Measurements from ENCODE around the gene CPE. TPM values are rescaled to one million over a fixed set of nuclear protein-coding genes. Genes with fewer than 3 reads are reported as not detected.

CPE gene
- total and polyA plus RNA-seq, 5 donors: 68.2 to 157 (median 93.6) TPM

GRCh38 chr4:165384186-165384585 lies 5.4 kb downstream of the CPE start:
- no peak for ATAC-seq
- no peaks in the 10 kb centered on the region for H3K27me3 ChIP-seq (ENCODE audit: control insufficient read depth, insufficient read depth)
- H3K4me3 ChIP-seq (ENCODE audit: low read length): no peak overlapping the region
- H3K27ac ChIP-seq (ENCODE audit: low read length): no peak overlapping the region
- peaks cover 2% of the 10 kb centered on the region for H3K4me1 ChIP-seq (ENCODE audit: control insufficient read depth, insufficient read depth, low read length)
- 82% methylated on average over 3 of the region's 3 CpGs for WGBS
- intact Hi-C loops (cut with DNase I): no loop called here
- DNase-seq: no peak
- no peaks in the 10 kb centered on the region for H3K9me3 ChIP-seq (ENCODE audit: control insufficient read depth, low read length)

- no peak for ATAC-seq
- H3K4me3 ChIP-seq (ENCODE audit: low read length): no peak overlapping the region
- no peaks in the 10 kb centered on the region for H3K9me3 ChIP-seq (ENCODE audit: control insufficient read depth, low read length)
- 85% methylated on average over 1 of the region's 1 CpG for WGBS
- H3K27ac ChIP-seq (ENCODE audit: low read length): no peak overlapping the region
- no peaks in the 10 kb centered on the region for H3K27me3 ChIP-seq (ENCODE audit: control insufficient read depth, insufficient read depth)
- DNase-seq: no peak
- intact Hi-C loops (cut with DNase I): no loop called here
- H3K4me1 ChIP-seq (ENCODE audit: control insufficient read depth, insufficient read depth, low read length): peaks cover under 1% of the 10 kb centered on the region
These were observed 5.8 kb downstream of the CPE start for GRCh38 chr4:165384598-165384997.

GRCh38 chr4:165385126-165385525 lies 6.3 kb downstream of the CPE start:
- intact Hi-C loops (cut with DNase I): no loop called here
- 81% methylated on average over 4 of the region's 4 CpGs for WGBS

GRCh38 chr4:165386328-165386727 lies 7.5 kb downstream of the CPE start:
- ATAC-seq (no peak), DNase-seq (no peak)
- H3K27ac ChIP-seq (ENCODE audit: low read length): no peak overlapping the region
- no peaks in the 10 kb centered on the region for H3K9me3 ChIP-seq (ENCODE audit: control insufficient read depth, low read length)
- no peak overlapping the region for H3K4me3 ChIP-seq (ENCODE audit: low read length)
- no peaks in the 10 kb centered on the region for H3K27me3 ChIP-seq (ENCODE audit: control insufficient read depth, insufficient read depth)
- intact Hi-C loops (cut with DNase I): no loop called here
- 96% methylated on average over 1 of the region's 1 CpG for WGBS
- H3K4me1 ChIP-seq (ENCODE audit: control insufficient read depth, insufficient read depth, low read length): no peaks in the 10 kb centered on the region

More at GRCh38 chr4:165385126-165385525, 6.3 kb downstream of the CPE start:
- H3K9me3 ChIP-seq (ENCODE audit: control insufficient read depth, low read length): no peaks in the 10 kb centered on the region
- H3K27ac ChIP-seq (ENCODE audit: low read length): no peak overlapping the region
- H3K27me3 ChIP-seq (ENCODE audit: control insufficient read depth, insufficient read depth): no peaks in the 10 kb centered on the region
- DNase-seq: no peak
- no peak for ATAC-seq
- no peaks in the 10 kb centered on the region for H3K4me1 ChIP-seq (ENCODE audit: control insufficient read depth, insufficient read depth, low read length)
- H3K4me3 ChIP-seq (ENCODE audit: low read length): no peak overlapping the region

GRCh38 chr4:165388756-165389155 lies 9.9 kb downstream of the CPE start:
- no peaks in the 10 kb centered on the region for H3K4me1 ChIP-seq (ENCODE audit: control insufficient read depth, insufficient read depth, low read length)
- H3K4me3 ChIP-seq (ENCODE audit: low read length): no peak overlapping the region
- intact Hi-C loops (cut with DNase I): no loop called here
- DNase-seq (no peak), ATAC-seq (no peak)
- H3K27ac ChIP-seq (ENCODE audit: low read length): no peak overlapping the region
- no peaks in the 10 kb centered on the region for H3K27me3 ChIP-seq (ENCODE audit: control insufficient read depth, insufficient read depth)
- H3K9me3 ChIP-seq (ENCODE audit: control insufficient read depth, low read length): no peaks in the 10 kb centered on the region

GRCh38 chr4:165393051-165393450 lies 14.2 kb downstream of the CPE start:
- H3K4me1 ChIP-seq (ENCODE audit: control insufficient read depth, insufficient read depth, low read length): no peaks in the 10 kb centered on the region
- DNase-seq: no peak
- no peak overlapping the region for H3K4me3 ChIP-seq (ENCODE audit: low read length)
- no peak overlapping the region for H3K27ac ChIP-seq (ENCODE audit: low read length)
- ATAC-seq: no peak
- H3K27me3 ChIP-seq (ENCODE audit: control insufficient read depth, insufficient read depth): no peaks in the 10 kb centered on the region
- no peaks in the 10 kb centered on the region for H3K9me3 ChIP-seq (ENCODE audit: control insufficient read depth, low read length)
- intact Hi-C loops (cut with DNase I): loop anchor here in 1 of 4 donors (5.0 kb wide), 1 partner anchor 54 kb away; no protein-coding TSS in a partner anchor

GRCh38 chr4:165393704-165394103 lies 14.9 kb downstream of the CPE start:
- no peaks in the 10 kb centered on the region for H3K9me3 ChIP-seq (ENCODE audit: control insufficient read depth, low read length)
- 89% methylated on average over 2 of the region's 2 CpGs for WGBS

GRCh38 chr4:165394275-165394674 lies 15.5 kb downstream of the CPE start:
- no peak for ATAC-seq

More at GRCh38 chr4:165393704-165394103, 14.9 kb downstream of the CPE start:
- H3K27ac ChIP-seq (ENCODE audit: low read length): no peak overlapping the region
- intact Hi-C loops (cut with DNase I): loop anchor here in 1 of 4 donors (5.0 kb wide), 1 partner anchor 54 kb away; no protein-coding TSS in a partner anchor
- DNase-seq (no peak), ATAC-seq (no peak)
- no peaks in the 10 kb centered on the region for H3K27me3 ChIP-seq (ENCODE audit: control insufficient read depth, insufficient read depth)
- no peaks in the 10 kb centered on the region for H3K4me1 ChIP-seq (ENCODE audit: control insufficient read depth, insufficient read depth, low read length)
- no peak overlapping the region for H3K4me3 ChIP-seq (ENCODE audit: low read length)

GRCh38 chr4:165398570-165398969 lies 19.8 kb downstream of the CPE start:
- intact Hi-C loops (cut with DNase I): no loop called here

More at GRCh38 chr4:165394275-165394674, 15.5 kb downstream of the CPE start:
- no peaks in the 10 kb centered on the region for H3K4me1 ChIP-seq (ENCODE audit: control insufficient read depth, insufficient read depth, low read length)
- DNase-seq: no peak
- H3K9me3 ChIP-seq (ENCODE audit: control insufficient read depth, low read length): no peaks in the 10 kb centered on the region
- intact Hi-C loops (cut with DNase I): loop anchor here in 1 of 4 donors (5.0 kb wide), 1 partner anchor 53 kb away; no protein-coding TSS in a partner anchor
- H3K27me3 ChIP-seq (ENCODE audit: control insufficient read depth, insufficient read depth): no peaks in the 10 kb centered on the region
- WGBS: 71% methylated on average over 5 of the region's 5 CpGs
- H3K4me3 ChIP-seq (ENCODE audit: low read length): no peak overlapping the region
- no peak overlapping the region for H3K27ac ChIP-seq (ENCODE audit: low read length)

GRCh38 chr4:165402375-165402774 lies 23.6 kb downstream of the CPE start:
- no peak for ATAC-seq

More at GRCh38 chr4:165398570-165398969, 19.8 kb downstream of the CPE start:
- Histone ChIP-seq H3K27ac (ENCODE audit: low read length) (no peak overlapping the region), H3K4me3 (ENCODE audit: low read length) (no peak overlapping the region), H3K4me1 (ENCODE audit: control insufficient read depth, insufficient read depth, low read length) (no peaks in the 10 kb centered on the region), H3K9me3 (ENCODE audit: control insufficient read depth, low read length) (no peaks in the 10 kb centered on the region), H3K27me3 (ENCODE audit: control insufficient read depth, insufficient read depth) (no peaks in the 10 kb centered on the region)
- no peak for DNase-seq
- WGBS: 9% methylated on average over 1 of the region's 1 CpG
- ATAC-seq: no peak

GRCh38 chr4:165403048-165403447 lies 24.2 kb downstream of the CPE start:
- no peak for DNase-seq
- intact Hi-C loops (cut with DNase I): no loop called here
- no peaks in the 10 kb centered on the region for H3K9me3 ChIP-seq (ENCODE audit: control insufficient read depth, low read length)
- WGBS: 88% methylated on average over 2 of the region's 2 CpGs
- no peak for ATAC-seq
- H3K27ac ChIP-seq (ENCODE audit: low read length): no peak overlapping the region
- H3K4me3 ChIP-seq (ENCODE audit: low read length): no peak overlapping the region
- H3K27me3 ChIP-seq (ENCODE audit: control insufficient read depth, insufficient read depth): no peaks in the 10 kb centered on the region
- H3K4me1 ChIP-seq (ENCODE audit: control insufficient read depth, insufficient read depth, low read length): no peaks in the 10 kb centered on the region

More at GRCh38 chr4:165402375-165402774, 23.6 kb downstream of the CPE start:
- no peak overlapping the region for H3K4me3 ChIP-seq (ENCODE audit: low read length)
- H3K9me3 ChIP-seq (ENCODE audit: control insufficient read depth, low read length): no peaks in the 10 kb centered on the region
- WGBS: 89% methylated on average over 9 of the region's 9 CpGs
- no peak overlapping the region for H3K27ac ChIP-seq (ENCODE audit: low read length)
- intact Hi-C loops (cut with DNase I): no loop called here
- no peaks in the 10 kb centered on the region for H3K27me3 ChIP-seq (ENCODE audit: control insufficient read depth, insufficient read depth)
- no peaks in the 10 kb centered on the region for H3K4me1 ChIP-seq (ENCODE audit: control insufficient read depth, insufficient read depth, low read length)
- DNase-seq: no peak

- 96% methylated on average over 4 of the region's 4 CpGs for WGBS
These were observed 24.8 kb downstream of the CPE start for GRCh38 chr4:165403637-165404036.

More at GRCh38 chr4:165403637-165404036, 24.8 kb downstream of the CPE start:
- Histone ChIP-seq H3K27me3 (ENCODE audit: control insufficient read depth, insufficient read depth) (no peaks in the 10 kb centered on the region), H3K27ac (ENCODE audit: low read length) (no peak overlapping the region), H3K4me3 (ENCODE audit: low read length) (no peak overlapping the region), H3K4me1 (ENCODE audit: control insufficient read depth, insufficient read depth, low read length) (no peaks in the 10 kb centered on the region), H3K9me3 (ENCODE audit: control insufficient read depth, low read length) (no peaks in the 10 kb centered on the region)
- DNase-seq (no peak), ATAC-seq (no peak)
- intact Hi-C loops (cut with DNase I): no loop called here

Measured in right cardiac atrium (tissue), 5 donors.